NCI-H2107 treated with DMSO at 0.1 percent for 48 hours (cell line): Measurements from ENCODE around the gene CRHR2.
"Not testable (repeated sequence)": the region's sequence is repeated elsewhere in the genome, so short reads cannot be mapped to it uniquely, and the experiment has no call there.

ENCODE experiments used
- DNase-seq: peaks from one replicate; lab custom pipeline; 2025; ENCODE audit not compliant: unreplicated experiment; lab: John Stamatoyannopoulos, UW

Gene CRHR2

DNA sequence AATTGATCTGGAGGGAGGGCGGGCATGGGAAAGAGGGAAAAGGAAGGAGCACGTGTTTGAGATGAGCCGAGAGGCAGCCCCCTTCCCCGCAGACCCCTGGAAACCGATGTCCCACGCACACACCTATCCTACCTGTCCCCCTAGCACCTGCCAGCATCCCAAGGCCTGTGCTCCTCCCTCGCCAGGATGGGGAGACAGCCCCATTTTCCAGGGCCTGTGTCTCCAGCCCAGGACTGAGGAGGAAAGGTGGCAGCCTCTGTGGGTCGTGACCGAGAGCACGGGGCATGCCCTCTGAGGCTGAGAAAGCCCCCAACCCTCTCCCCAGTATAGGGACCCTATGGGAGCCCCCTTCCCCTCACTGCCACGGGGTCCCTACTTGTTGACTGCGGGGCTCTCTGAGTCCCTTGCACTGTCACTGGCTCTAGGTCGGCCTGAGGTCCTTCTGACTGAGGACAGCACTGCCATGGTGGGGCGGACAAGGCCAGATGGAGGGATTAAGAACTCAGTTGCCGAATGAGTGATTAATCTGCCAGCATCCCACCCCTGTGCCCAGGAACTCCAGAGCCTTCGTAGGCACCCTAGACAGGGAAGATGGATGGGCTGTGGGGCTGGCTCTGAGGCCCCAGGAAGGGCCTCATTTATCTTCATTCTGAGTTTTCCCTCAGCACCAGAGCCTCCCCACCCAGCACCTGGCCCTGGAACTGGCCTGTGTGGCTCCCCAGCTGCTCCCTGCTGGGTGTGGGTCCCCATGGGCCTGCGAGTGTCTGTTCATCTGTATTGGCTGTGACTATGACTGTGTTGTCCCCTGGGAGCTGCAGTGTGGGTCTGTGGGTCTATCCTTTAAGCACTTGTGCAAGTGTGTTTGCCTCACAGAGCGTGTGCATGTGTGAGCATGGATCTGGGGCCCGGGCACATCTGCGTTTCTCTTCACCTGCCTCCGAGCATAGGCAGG, 26.0 kb downstream of the CRHR2 start:
- DNase-seq = peak; percentile 91

DNA sequence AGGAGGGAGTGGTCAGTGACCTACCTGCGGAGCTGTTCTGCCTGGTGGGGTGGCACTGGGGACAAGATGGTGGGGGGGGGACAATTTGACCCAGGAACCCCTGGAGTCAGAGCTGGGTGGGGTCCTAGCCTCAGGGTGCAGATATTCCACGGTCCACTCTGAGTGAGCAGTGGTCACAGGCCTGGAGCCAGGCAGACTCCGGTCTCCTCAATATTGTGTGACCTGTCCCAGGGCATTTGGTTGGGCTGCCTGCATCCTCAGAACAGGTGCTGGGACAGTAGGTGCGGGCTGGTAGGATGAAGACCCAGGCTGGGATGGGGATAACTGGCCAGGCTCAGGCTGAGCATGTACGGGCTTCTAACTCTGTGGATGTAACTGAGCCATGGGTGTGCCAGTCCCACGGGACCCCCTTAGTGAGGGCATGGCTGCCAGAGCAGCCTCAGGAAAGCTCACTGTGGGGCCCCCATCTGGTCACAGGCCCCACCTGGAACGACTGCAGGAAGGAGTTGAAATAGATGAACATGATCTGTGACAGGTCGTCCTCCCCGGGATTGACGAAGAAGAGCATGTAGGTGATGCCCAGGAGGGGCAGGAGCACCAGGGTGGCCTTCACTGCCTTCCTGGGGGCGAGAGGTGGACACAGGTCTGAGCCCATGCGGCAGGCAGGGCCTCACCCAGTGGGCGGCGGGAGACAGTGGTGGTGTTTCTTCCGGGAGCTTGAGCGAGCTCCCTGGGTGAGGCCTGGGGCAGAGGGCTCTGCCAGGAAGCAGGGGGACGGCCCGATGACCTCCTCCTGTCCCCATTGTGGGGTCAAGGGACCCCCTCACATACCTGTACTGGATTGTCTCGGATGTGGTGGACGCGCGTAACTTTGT, 26.9 kb downstream of the CRHR2 start:
- no peak for DNase-seq

DNA sequence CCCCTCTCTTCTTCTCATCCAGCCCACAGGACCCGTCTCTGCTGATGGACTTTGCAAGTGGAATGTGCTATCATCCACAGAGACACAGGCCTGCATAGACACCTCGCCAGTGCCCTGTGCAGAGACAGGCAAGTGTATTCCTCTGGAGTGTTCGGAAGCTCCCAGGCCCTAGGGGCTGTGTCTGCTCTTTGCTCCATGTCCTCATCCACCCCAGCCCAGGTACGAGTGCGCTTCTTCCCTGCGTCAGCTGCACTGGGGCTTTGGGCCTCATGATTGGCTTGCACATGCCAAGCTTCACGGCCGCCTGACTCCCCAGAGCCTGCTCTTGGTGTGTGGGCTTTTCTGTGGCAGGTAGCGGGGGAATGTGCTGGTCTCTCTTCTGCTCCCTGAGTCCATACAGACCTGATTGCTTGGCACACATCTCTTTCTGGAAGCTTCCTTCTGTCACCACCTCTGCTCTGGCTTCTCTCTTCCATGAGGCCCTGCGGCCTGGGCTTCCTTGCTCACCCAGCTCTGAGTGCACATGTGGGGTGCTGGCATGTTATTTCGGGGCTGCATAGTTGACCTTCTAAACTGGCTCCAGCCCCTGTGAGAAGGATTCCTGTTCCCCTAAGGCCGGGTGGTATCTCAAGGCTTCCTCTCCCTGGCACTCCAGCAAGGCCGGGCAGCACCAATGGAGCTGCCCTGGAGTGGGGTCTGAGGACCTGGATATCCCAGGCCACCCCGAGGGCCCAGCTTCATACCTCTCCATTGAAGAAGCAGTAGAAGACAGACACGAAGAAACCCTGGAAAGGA, 27.8 kb downstream of the CRHR2 start:
- no peak for DNase-seq

DNA sequence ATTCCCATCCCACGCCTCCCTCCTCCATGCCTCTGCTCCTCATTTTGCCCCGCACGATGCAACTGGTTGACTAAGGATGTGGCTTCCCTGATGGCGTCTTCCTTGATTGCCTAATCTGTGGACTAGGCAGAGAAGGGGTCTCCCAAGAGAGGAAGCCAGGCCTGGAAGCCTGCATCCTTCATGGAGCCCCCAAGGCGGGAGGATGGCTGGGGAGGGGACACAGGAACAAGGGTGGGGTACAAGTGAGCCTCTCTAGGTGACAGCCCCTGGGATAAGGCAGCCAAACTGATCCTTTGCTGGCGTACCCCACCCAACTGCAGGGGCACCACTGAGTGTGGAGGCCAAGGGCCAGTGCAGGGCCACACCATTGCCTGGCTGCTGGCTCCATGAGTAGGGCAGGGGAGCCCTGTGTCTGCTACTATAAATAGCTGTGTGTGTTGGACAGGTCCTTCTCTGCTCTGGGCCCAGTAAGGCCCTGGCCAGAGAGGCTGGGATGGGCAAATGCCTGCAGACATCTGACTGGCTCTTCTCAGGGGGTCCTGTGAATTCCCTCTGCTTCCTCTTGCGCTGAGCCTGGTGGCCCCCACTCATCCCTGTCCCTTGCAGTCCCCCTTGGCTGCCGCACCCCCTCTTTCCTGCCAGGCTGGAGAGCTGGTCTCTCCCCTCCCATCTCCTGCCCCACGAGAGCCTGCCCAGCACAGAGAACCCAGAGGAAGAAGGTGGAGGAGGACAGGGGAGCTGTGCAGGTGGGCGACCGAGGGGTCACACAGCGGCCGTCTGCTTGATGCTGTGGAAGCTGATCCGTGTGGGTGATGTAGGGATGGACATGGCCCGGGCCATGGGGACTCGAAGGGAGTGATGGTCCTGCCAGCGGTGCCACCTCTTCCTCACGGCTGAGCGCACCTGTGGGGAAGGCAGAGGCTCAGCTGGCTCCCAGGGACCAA, 29.3 kb downstream of the CRHR2 start:
- no peak for DNase-seq

DNA sequence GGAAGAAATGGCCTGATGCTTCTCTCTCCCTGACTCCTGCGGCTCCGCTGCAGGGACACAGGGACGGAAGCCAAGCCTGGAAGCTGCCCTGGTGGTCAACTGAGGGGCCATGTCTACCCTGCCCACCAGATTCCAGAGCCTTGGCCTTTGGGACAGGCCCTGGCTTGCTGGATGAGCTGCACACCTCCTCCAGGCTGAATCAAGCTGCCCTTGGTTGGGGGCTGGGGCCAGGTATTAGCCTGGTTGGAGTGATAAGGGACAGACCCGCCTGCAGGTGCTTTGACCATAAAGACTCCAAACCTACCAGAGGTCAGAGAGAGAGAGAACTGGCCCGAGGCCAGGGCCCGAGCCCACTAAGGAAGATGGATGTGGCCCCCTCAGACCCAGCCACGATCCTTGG, 30.1 kb downstream of the CRHR2 start:
- DNase-seq = no peak

DNA sequence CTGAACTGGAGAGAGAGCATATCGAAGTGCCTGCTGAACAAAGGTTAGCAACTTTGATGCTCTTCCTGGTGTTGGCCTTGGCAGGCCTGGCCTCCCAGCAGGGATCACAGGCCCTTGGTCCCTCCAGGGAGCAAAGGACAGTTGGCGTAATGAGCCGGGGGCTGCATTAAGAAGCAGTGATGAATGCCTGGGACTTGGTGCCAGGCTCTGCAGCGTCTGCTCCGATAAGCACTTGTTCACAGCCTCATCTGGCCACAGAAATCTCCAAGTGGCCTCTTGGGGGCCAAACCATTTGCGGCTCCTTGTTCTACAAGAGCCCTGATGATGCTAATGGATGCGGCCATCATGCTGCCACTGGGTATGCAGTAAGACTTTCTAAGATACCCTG, 31.8 kb downstream of the CRHR2 start:
- DNase-seq = peak; percentile 13

DNA sequence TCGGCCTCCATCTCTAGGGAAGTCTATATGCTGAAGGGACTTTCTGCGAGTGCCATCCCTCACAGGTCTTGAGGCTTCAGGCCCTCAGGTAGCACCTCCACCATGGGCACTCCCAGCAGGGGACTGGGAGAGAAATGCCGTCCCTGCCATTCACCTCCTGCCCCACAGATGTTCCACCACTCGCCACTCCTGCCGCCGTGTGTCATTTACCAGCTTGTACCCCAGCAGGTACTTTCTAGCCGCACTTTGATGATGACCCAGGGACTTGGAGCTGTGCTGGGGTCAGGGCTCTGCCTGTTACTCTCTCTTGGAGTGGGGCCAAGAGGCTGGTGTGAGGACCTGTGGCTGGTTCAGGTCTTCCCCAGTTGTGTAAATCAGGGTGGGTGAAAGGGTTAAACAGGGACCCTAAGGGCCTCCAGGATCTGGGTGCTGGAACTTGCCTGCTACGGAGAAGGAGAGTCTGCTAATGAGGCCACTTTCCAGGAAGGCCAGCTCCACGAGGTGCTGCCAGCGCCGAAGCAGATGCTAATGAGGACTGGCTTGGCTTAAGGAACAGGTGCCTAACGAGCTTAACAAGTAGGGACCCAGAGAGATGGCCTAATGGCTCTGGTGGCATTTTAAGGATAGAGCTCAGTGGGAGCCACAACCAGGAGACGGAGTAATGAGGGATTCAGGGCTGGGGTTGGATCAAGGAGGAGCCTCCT, 32.4 kb downstream of the CRHR2 start:
- DNase-seq = peak; percentile 6

DNA sequence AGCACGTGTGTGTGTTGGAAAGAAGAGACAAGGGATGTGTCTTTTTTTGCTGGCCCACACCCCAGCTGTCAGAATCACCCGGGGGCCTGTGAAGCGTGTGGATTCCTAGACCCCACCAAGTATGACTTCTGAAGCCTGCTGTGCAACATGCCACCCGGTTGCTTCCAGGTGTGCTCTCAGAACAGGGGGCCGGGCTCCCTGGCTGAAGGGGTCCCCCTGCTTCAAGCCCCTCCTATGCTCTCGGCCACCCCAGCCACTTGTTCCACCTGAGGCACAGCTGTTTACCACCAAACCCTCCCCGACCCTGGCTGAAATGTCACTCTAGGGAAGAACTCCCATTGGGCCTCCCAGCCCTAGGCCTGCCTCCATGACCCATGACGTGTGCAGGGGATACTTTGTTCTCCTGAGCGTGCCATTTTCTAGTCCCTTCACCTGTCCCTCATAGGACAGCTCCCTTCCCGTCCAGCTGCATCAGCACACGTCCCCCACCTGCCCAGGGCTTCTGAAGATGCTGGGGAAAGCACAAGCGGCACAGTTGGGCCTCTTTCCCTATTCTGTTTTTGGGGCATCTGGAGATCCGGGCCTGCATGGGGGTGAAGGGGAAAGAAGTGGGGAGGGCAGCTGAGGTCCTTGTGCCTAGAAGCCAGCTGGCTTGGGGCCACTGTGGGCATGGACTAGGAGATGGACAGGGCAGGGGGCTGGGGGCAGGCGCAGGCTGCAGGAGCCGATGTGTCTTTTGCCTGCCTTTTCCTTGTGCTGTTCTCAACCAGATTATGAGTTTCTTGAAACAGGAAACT, 33.3 kb downstream of the CRHR2 start:
- no peak for DNase-seq

DNA sequence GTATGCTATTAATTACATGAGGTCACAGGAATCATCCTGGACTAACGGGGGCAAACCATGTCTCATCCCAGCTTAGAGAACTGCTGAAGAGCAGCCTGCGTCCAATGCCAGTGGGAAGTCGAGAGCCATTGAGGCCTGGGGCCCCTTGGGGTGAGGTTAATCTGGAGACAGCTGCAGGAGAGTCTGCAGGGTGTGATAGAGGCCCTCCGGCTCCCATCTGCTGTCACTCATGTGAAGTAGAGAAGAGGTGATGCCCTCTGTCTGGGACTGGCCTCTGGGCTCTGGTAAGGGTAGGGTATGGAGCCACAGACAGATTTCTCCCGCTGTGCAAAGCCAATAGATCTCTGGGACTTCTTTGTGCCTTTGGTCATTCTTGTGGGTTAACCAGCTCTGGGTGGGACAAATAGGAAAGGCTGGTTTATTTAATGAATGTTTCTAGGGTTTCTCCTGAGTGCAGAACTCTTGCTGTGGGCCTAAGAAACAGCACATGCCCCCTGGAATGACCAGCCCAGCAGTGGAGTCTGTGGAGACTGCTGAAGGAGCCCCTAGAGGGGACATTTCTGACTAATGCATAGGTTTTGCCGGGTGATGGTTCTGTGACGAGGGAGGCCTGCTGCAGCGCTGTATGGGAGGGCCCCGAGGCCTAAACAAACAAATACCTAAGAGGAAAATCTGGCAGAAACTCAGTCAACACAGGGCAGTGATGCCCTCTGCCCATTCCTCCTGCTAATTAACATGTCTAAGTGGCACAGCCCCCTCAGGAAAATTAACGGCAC, 34.5 kb downstream of the CRHR2 start:
- DNase-seq = no peak

DNA sequence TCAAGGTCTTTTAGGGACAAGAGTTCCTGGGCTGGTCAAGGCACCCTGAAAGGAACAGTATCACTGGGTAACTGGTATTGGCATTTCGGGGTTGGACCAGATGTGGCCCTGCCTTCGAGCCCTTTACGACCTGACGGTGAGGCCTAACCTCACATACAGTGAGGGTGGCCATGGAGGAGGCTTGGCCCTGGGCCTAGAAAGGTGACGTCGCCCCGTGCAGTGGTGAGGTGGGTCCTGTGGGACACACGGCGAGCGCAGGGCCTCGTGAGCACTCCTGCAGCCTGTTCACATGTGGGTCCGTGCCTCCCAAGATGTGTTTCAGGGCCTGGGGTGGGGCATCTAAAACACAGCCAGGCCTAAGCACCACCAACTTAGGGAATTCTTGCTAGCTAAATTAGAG, 36.1 kb downstream of the CRHR2 start:
- DNase-seq = no peak

DNA sequence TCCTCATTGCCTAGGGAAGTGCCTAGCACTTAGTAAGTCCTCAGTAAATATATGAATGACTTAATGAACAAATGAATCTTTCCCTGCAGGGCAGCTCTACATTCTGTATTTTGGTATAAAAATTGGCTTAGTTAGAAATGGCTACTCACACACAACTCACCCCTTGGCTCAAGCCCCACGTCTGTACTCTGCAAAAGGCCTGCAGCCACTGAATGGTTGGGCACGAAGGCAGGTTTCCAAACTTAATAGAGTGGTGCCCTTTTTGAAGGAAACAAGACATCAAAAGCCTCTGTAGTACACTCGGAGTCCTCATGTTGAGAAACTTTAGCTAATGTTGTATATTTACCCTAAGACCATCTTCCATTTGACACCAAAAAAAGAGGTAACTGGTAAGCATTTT, 36.6 kb downstream of the CRHR2 start:
- DNase-seq = no peak

DNA sequence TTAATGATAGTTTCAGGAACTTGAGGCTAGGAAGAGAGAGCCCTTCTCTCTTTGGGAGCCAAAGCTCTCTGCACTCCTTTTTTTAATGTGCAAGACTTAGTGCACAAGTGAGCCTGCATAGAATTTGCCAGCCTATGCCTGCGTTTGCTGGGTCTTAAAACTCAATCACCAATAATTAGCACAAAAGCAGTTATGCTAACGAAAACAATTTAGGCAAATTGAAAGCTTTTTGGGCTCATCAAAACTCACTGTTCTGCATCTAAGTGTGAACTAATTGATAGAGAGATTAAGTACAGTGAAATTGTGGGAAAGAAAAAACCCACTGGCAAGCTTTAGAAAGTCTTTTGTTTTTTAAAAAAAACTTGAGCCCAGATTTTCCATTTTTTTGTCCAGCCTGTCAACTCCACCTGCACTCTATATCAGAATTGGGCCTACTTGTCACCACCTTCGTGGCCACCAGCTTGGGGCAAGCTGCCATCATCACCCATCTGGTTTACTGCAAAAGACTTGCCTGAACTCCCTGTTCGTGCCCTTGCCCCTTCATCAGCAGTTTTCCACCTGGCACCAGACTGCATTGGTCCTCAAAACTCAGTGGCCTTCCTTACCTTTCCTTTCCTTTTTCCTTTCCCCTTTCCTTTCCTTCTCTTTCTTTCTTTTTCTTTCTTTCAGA, 37.8 kb downstream of the CRHR2 start:
- no peak for DNase-seq

DNA sequence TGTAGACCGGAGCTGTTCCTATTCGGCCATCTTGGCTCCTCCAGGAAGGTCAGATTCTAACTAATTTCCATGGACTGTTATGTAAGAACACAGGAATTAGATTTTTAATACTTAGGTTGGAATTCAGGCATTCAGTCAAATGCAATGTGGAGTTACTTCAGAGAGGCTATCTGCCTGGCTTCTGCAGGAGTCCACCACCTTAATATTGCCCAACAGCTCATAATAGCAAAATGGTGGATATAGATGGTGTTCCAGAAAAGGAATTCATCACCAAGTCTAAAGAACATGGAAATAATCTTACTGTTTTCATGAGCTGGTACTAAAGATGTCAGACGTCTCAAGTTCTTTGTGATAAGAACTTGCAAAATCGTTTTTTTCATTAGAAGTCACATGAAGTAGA, 39.5 kb downstream of the CRHR2 start:
- no peak for DNase-seq

DNA sequence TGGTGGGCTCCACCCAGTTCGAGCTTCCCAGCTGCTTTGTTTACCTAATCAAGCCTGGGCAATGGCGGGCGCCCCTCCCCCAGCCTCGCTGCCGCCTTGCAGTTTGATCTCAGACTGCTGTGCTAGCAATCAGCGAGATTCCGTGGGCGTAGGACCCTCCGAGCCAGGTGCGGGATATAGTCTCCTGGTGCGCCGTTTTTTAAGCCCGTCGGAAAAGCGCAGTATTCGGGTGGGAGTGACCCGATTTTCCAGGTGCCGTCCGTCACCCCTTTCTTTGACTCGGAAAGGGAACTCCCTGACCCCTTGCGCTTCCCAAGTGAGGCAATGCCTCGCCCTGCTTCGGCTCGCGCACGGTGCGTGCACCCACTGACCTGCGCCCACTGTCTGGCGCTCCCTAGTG, 39.9 kb downstream of the CRHR2 start:
- DNase-seq = not testable (repeated sequence)

DNA sequence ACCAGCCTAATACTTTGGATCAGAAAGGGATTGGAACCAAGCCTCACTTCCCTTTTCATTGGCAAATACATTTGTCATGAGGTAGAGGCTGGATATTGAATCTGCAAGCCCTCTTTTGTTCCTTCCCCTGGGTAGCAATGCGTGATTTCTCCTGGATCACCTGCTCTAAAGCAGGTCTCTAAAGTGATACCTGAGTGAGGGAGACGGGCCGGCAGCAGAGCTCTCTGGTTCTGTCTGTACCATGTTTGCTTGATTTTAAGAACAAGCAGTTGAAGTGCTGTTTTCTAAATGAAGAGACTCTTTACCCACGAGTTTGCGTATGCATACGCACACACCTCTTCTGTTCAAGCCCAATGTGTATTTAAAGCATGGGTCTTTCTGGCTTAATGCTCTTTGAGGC, 46.5 kb downstream of the CRHR2 start:
- DNase-seq = no peak

DNA sequence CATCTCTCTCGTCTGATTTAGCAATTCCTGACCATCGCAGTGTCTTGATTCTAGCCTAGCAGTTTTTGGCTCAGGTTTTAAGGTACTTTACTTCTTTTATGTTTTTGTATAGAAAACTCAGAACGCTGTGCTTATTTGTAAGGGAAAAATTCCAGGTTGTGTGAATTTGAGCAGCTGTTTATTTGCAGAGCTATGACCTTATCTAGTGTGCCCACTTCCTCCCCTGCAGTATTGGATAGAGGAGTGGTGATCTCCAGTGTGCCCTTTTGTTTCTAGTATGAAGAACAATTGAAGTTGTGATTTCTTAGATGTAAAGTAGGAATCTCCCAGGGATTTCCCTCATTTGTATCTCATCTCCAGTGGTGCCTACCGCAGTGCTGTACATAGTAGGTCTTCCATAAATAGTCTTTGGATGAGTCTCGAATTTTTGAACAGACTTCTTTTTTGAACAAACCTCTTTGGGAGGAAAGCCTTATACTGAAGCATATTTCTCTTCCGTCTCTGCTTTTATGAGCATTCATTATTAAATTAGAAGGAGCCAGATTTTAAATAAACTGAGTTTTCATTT, 47.5 kb downstream of the CRHR2 start:
- DNase-seq = no peak

DNA sequence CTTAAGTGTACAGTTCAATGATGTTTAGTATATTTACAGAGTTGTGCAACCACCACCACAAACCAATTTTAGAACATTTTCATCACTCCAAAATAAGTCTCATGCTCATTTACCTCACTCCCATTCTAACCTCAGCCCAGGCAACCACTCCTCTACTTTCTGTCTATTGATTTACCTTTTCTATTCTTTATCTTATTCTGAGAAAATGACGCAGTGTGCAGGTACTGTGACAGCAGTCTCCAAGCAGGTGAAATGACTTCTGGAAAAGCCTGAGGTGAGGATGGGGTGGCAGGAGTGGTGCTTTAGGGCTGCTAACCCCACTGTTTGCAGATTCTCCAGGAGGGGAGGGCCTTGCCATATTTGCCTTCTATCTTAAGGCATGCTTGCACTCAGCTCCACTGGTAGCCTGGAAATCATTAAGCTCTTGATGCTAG, 48.0 kb downstream of the CRHR2 start:
- no peak for DNase-seq
